NCI-H146 (cell line): ENCODE data around the gene MACF1.
A peak's percentile ranks its signal among the peaks of the same experiment; 100 is the strongest.
"Not testable (repeated sequence)": the region's sequence is repeated elsewhere in the genome, so short reads cannot be mapped to it uniquely, and the experiment has no call there.

Experiments
- DNase-seq: peaks from one replicate; lab custom pipeline; 2025; lab: John Stamatoyannopoulos, UW

MACF1 gene, protein sequence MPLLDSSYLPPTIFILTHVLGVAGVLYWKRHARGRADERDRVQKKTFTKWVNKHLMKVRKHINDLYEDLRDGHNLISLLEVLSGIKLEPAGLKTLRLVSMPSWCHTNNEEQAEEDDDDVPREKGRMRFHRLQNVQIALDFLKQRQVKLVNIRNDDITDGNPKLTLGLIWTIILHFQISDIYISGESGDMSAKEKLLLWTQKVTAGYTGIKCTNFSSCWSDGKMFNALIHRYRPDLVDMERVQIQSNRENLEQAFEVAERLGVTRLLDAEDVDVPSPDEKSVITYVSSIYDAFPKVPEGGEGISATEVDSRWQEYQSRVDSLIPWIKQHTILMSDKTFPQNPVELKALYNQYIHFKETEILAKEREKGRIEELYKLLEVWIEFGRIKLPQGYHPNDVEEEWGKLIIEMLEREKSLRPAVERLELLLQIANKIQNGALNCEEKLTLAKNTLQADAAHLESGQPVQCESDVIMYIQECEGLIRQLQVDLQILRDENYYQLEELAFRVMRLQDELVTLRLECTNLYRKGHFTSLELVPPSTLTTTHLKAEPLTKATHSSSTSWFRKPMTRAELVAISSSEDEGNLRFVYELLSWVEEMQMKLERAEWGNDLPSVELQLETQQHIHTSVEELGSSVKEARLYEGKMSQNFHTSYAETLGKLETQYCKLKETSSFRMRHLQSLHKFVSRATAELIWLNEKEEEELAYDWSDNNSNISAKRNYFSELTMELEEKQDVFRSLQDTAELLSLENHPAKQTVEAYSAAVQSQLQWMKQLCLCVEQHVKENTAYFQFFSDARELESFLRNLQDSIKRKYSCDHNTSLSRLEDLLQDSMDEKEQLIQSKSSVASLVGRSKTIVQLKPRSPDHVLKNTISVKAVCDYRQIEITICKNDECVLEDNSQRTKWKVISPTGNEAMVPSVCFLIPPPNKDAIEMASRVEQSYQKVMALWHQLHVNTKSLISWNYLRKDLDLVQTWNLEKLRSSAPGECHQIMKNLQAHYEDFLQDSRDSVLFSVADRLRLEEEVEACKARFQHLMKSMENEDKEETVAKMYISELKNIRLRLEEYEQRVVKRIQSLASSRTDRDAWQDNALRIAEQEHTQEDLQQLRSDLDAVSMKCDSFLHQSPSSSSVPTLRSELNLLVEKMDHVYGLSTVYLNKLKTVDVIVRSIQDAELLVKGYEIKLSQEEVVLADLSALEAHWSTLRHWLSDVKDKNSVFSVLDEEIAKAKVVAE (N-terminal part only)

DNA sequence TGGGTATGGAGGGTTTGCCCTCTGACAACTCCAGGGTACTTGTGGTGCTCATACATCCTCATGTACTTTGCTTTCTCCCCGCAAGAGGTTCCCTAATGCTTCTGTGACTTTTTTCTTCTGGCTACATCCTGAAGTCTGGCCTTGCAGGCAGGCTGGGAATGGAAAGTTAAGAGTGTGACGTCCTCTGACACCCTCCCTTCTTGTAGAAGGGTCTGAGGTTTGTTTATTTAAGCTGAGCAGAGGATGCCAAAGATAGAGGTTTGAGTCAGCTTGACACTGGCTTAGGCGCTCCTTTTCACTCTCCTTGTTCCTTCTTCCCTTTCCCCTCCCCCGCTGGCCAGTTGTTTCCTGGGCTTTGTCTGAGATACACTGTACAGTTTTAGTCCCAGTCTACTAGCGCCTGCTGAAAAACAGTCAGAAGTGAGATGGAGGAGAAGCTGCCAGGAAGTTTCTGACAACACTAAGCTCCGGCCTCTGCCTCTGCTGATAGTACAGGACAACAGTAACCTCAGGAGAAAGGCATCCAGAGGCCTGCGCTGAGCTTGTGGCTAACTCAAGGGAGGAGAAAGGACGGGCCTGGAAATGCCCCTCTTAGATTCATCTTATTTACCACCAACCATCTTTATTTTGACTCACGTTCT is at the start of gene MACF1:
TSS of gene MACF1 (plus strand) at position 255 of the 641 bp plus-strand sequence. CDS start at position 583, 328 bp downstream.
- DNase-seq = no peak

DNA sequence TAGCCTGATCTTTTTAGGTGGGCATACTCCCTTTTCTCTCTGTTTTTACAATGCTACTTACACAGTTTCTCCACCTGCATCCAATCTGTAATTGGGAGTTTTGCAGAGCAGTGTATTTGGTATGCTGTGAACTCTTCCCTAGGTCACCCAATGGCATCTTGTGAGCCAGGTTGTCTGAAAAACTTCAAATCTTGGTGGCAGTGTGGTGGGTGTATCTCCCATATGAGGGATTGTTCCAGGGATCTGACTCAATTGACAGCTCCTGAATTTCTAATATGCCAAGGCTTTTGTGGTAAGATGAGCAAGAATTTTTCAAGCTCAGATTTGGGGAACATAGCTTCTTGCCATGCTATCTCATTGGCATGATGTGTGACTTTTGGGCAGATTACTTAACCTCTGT is 47.2 kb upstream of the MACF1 start:
- DNase-seq = no peak

DNA sequence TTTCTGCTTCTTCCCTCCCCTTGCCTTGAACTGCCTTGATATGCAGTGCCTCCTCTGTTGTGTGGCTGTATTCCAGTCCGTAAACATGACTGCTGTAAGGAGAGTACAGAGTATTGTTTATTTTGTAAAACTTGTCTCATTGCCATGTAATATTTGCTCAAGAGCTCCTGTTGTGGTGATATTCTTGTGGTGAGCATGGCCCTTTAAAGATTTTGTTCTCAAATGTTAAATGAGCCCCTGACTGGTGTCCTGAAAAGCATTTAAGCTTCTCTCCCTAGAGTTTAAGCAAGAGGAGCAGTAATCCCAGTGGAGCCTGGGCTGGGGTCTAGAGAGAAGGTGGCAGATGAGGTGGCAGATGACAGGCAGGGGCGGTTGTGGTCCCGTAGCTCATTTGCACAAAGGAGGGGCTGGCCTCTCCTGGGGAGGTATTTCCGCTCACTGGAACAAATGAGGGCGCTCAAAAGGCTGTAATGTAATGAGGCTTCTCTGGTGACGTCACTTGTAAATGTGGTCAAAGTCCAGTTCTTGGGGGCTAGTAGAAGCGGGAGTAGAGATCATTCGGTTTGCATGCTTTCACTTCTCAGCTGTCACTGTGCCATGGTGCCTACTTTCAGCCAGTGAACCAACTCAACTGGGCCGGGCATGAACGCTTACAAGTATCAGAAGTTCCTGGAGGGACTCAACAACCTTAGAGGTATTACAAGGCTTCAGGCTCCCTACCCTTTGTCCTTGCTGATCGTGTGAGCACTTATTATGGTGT is 46.0 kb upstream of the MACF1 start:
- peak; percentile 77 for DNase-seq

DNA sequence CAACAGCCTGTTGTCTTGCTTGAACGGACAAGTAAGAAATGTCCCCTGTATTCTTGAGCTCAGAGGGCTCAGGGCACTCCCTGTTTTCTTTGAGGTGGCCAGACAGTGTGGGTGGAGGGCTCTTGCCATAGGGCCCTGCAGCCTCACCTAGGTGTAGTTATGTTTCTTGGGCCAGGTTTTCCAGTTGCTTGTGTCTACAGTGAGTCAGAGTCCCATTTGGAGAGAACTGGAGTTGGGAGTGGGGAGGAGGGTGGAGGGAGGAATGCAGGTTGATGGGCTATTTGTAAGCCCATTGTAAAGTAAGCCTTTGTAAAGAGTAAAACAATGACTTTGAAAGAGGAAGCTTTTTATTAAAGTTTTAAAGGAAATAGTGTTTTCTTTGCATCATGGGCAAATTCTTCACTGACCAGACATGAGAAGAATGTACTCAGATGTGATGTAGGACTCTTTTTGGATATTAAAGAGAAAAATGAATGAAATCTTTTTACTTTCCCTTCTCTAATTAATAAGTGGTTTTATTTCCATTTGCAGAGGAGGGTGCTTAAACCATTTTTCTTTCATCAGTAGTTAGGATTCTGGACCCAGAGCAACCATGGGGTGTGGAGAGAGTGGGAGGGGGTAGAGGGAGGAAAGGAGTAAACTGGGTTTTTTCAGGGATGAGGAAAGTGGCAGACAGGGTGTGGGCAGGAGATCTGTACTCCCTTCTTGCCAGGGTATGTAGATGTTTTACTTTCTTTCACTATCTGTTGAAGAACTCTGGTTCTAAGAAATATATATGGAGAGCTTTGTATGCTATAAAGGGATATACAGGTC is 45.1 kb upstream of the MACF1 start:
- DNase-seq = no peak

DNA sequence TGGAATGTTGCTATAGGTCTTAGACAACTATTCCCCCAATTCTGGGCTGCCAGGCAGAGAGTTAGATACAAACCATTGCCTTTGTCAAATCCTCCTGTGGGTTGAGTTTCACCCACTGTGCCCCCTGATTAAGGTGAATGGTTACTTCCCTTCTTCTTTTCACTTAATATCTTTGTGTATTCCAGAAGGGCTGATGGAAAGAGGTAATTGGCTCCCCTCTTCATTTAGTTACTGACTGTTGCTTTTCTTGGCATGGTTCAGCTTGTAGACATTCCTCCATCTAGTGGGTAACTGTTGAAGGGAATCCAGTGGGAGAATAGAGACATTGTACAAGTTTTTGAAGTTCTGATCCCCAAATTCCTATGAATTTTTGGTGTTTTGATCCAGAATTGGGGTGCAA is 43.8 kb upstream of the MACF1 start:
- no peak for DNase-seq

DNA sequence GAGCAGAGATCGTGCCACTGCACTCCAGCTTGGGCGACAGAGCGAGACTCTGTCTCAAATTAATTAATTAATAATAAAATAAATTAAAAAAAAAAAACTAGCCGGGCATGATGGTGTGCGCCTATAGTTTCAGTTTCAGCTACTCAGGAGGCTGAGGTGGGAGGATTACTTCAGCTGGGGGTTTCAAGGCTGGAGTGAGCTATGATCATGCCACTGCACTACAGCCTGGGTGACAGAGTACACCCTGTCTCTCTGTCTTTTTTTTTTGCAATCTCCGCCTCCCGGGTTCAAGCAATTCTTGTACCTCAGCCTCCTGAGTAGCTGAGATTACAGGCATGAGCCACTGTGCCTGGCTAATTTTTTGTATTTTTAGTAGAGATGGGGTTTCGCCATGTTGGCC is 42.7 kb upstream of the MACF1 start:
- DNase-seq = not testable (repeated sequence)

DNA sequence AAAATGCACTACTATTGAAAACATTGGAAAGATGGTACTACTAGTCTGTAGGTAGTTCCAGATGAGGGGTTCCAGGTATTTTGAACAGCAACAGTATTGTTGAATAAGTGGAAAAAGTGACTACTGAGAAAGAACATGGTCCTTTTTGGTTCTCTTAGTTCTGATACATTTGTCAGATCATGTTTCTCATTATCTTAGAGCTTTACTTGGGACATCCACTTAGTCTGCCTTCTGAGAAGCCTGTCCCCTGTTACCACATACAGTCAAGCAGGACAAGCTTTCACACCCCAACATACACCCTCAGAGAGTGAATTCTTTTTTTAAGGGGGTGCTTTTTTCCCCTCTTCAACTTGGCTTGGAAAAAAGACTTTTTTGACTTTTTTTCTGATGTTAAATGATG is 41.0 kb upstream of the MACF1 start:
- DNase-seq = no peak

DNA sequence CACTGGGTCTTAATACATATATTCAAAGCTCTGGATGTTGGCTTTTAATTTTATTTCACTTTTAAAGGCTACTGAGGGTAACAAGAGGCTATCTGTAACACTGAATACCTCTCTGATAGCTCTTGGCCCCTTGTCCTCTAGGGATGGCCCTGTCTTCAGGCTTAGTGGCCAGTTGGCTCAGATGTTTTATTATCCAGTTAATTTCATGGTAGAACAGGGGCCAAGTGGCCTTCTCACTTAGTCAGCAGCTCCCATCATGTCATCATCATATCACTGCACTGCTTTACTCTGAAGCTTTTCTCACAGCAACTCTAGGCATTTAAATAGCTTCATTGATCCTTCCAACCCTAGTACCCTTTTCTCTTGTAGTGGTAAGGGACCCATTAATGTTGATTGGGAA is 40.2 kb upstream of the MACF1 start:
- DNase-seq = no peak

DNA sequence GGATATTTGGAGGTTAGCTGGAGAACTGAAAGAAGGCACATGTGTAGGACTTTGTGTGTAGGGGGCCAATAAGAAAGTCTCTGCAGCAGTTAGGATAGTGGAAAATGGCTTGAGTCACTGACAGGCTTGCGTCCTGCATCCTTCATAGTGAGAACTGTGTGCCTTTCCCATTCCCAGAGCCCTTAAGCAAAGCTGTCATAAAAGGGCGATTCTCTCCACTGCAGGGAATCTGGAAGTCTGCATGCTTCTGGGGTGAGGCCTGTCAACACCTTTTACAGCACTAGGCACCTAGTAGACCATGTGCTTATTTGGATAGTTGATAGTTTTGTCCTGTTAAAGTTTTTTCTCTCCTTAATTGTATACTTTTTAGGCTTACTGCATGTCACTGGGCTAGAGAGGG is 39.4 kb upstream of the MACF1 start:
- no peak for DNase-seq

DNA sequence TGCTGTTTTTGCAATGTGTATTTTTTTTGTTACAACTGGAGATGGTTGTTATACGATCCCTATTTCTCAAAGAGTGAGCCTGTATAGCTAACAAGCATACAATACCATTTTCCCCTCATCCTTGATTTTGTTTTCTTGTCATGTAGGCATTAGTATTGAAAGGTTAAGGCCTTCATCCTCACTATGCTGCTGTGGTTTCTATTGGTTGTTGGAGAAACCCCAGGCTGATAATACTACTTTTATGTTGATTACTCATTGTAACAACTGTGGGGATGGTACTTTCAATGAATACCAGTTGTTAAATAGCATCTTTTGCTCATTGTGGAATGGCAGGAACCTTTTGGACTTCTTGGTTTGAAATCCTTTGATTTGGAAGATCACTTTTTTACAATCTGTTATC is 39.0 kb upstream of the MACF1 start:
- no peak for DNase-seq

DNA sequence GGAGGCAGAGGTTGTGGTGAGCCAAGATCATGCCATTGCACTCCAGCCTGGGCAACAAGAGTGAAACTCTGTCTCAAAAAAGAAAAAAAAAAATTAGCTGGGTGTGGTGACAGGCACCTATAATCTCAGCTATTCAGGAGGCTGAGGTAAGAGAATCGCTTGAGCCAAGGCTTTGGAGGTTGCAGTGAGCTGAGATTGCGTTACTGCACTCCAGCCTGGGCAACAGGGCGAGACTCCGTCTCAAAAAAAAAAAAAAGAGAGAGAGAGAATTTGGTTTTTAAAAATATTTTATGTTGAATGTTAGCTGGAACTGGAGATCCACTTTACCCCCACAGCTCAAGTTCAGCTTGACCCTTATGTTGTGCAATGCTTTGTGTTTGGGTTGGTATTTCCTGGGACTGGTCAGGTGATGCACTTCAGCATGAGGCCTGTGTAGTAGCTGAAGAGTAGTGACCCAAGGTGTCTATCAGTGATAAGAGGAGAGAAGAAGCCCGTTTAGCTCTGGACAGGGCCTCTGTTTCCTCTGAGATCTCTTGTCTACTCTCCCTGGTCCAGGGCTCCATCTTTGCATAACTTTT is 36.8 kb upstream of the MACF1 start:
- no peak for DNase-seq

DNA sequence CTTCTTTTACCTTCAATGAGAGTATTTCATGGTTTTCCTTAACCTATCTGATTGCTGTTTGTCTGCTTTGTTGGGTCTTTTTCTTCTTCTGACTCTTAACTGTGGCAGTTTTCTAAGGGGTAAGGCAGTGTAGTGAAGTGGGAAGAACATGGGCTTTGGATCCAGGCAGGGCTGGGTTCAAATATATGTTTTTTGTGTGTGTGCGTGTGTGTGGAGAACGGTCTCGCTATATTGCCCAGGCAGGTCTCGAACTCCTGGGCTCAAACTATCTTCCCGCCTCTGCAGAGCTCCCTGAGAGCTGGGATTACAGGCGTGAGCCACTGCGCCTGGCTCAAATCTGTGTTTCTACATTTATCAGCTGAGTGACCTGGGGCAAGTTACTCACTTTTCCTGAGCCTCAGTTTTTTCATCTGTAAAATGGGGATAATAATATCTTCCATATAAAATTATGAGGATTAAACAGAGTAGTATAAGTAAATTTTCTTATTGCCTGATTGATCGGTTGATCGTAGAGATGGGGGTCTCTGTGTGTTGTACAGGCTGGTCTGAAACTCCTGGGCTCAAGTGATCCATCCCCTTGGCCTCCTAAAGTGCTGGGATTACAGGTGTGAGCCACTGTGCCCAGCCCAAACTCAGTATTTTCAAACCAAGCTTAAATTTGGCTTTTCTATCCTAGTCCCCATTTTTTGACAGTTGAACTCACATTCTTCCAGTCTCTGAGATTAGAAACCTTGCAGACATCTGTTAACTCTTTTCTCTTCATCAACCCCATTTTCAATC is 36.0 kb upstream of the MACF1 start:
- DNase-seq = no peak

DNA sequence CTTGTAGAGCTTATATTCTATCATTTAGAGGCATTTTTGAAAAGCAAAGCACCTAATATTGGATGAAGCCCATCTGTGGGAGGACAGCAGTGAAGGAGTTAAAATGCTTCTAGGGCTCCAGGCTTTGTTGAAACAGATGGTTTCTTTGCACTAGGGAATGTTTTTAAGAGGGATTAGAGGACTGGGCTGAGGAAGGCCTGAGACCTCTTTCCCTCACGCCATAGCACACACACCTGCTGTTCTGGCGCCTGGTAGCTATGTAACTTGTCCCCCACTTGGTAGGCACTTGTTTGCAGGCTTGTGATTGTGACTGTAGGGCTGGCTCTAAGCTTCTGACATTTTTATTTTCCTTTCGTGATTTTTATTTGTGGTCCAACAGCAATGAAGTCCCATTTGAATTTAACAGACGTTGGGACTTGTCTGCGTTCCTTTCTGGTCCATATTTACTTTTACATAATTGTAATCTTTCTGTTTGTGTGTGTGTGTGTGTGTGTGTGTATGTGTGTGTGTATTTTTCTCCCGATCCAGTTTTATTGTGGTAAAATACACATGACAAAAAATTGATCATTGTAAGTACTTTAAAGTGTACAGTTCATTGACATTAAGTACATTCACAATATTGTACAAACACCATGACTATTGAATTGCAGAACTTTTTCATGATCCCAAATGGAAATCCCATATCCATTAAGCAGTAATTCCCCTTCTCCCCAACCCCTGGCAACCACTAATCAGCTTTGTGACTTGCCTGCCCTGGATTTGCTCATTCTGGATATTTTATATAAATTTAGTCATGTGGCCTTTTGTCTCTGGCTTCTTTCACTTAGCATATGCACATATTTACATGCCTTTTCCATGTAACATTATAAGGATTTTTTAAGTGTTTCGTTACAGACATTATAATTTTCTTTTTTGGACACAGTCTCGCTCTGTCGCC is 33.5 kb upstream of the MACF1 start:
- peak; percentile 51 for DNase-seq

DNA sequence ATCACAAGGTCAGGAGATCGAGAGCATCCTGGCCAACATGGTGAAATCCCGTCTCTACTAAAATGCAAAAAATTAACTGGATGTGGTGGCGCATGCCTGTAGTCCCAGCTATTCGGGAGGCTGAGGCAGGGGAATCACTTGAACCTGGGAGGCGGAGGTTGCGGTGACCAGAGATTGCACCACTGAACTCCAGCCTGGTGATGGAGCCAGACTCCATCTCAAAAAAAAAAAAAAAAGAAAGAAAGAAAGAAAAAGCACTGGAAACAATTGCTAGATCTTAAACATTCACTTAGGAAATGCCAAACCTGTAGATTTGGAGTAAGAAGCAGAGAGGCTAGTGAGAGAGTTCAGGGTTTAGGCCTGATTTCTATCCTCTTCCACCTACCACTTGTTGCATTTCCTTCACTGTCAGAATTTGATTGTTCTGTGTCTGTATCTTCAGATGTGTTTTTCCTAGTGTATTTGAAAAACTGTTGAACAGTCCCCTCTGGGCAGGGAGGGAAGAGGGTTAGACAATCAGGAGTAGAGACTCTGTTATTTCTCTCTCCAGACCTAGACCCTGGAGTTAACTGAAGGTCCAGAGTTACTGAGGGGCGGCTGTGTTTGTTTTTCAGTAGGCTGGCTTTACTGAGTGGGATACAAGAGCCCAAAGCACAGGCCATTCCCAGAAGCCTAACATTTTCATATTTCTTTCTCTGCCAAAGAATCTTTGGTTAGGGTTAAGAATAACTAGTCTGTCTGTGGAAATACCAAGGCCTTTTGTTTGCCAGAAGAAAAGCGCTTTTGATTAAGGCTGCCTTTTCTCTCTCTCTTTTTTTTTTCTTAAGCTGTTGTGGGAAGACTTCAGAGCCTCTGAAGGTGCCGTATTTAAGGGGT is 31.1 kb upstream of the MACF1 start:
- DNase-seq = no peak

DNA sequence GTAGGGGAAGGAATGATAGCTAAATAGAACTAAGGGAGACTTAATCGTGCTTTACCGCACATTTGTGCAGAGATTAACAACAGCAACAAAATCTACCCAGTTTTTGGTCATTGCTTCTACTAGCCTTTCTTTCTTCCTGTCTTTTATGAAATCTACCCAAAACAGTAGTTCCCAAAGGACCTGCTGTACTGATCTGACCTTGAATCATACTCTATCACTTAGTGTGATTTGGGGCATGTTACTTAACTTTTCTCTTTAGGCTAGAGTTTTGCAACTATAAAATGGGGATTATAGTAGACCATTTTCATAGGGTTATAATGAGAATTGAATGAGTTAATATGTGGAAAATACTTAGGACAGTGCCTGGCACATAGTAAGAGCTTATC is 30.5 kb upstream of the MACF1 start:
- no peak for DNase-seq

DNA sequence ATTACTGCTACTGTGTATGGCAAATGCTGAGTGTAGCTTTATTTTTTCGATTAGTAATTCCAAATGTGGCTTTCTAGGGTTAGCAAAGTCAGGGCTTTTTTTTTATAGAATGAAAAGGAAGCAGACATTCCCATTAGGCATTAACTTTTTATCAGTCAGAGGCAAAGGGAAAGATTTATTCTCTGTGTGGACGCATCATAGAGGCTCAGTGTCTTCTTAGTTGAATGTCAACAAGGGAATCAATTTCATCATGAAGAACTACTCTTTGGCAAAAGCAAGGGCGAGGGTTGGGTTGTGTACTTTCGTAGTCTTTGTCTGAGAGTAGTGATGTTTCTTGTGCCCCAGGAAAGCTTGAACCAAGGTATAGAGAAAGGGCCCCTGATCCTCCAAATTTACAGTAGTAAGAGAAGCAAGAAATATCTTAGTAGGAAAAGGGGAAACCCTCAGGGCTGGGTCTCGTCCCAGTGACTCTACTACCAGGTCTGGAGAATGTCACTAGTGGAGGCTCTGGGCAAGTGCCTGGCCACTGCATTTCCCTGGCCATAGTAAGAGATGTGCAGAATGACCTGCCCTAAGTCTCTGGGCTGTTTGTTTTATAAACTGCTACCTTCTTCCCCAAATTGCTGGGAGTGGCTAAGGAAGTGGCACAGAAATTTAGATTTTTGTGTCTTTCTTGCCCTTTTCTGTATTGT is 30.0 kb upstream of the MACF1 start:
- DNase-seq = no peak
